Uterus (tissue), 2 donors: ENCODE data around the gene ELL2.

ENCODE experiments used
- CTCF ChIP-seq, 4 experiments: fragments of 200-600 bp in 2 of 4; fragments of 450-650 bp in 2 of 4; sonication (generic) in 2 of 4; IDR thresholded peaks; one replicate each; pipeline ENCODE4 v1.5.1; 2016 to 2019; ENCODE audit warnings: antibody characterized with exemption in 4 of 4, mild to moderate bottlenecking in 2 of 4, moderate library complexity in 1 of 4
- POLR2A ChIP-seq, 2 donors: fragments of 450-650 bp; IDR thresholded peaks; one replicate each; pipeline ENCODE4 v1.6.1; 2016; ENCODE audit warnings: antibody characterized with exemption in 2 of 2, mild to moderate bottlenecking in 1 of 2, moderate library complexity in 1 of 2

DNA sequence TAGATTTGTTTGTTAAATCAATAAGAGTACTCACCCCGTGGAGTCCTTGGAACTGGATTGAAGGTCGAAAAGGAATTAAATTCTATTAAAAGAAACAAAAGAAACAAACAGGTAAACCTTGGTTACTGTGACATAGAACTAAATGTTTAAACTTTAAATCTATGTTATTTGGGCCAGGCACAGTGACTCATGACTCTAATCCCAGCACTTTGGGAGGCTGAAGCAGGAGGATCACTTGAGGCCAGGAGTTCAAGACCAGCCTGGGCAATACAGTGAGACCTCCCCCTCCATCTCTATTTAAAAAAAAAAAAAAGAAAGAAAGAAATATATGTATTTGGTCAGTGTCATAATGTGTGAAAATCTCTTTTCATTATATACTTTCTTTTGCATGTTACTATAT, 18.7 kb downstream of the ELL2 start:
- TF ChIP-seq CTCF (IDR thresholded peaks at IDR 0.05) (no peak), POLR2A (IDR thresholded peaks at IDR 0.05) (no peak)
